ENCODE measurements around the gene ZBED4.
A peak's percentile ranks its signal among the peaks of the same experiment; 100 is the strongest.

The ZBED4 gene

GRCh38 chr22:49927483-49928184 is 74.0 kb downstream of the ZBED4 start:
- DNase-seq (ENCODE audit: insufficient read length, low spot score) (no peak), FAIRE-seq (no peak)
- TF ChIP-seq POLR2A (IDR thresholded peaks at IDR 0.05; ENCODE audit: low read depth, low read length), result no peak

GRCh38 chr22:49928185-49928495 is 74.5 kb downstream of the ZBED4 start:
- no peak for TF ChIP-seq POLR2A (IDR thresholded peaks at IDR 0.05; ENCODE audit: low read depth, low read length)
- DNase-seq (ENCODE audit: insufficient read length, low spot score), result no peak
- no peak for FAIRE-seq

DNA sequence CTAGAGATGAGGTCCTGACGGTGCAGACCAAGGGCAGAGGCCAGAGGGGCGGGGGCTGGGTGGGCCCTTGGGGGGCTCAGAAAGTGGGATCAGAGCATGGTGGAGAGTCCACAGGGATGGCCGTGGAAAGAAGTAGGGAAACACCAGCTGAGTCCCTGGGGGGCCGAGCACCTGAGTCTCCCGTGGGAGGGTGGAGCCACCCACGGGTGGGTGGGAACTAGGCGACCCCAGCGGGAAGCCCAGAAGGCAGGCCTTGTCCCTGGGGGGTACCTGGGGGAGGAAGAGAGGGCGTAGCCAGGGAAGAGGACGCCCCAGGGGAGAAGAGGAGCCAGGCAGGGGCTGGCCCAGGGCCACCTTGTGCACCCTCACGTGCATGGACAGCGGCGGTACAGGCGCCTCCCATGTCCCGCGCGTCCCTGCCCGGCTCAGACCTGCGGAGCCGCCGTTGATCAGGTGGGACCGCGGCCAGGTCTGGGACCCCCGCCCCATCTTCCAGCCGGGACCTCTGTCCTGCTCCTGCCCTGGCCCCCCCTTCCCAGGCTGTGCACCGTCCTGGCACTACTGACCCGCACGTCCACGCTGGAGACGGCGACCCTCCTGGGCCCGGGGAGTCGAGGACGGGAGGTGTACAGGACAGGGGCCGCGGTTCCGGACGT is 75.0 kb downstream of the ZBED4 start:
- FAIRE-seq (no peak), DNase-seq (ENCODE audit: insufficient read length, low spot score) (no peak)
- no peak for TF ChIP-seq POLR2A (IDR thresholded peaks at IDR 0.05; ENCODE audit: low read depth, low read length)

- FAIRE-seq, result no peak
- DNase-seq (ENCODE audit: insufficient read length, low spot score), result peak; percentile 69
- TF ChIP-seq POLR2A (IDR thresholded peaks at IDR 0.05; ENCODE audit: low read depth, low read length), result no peak
Observed at GRCh38 chr22:49929211-49929979, 75.8 kb downstream of the ZBED4 start.

- no peak for DNase-seq (ENCODE audit: insufficient read length, low spot score)
- TF ChIP-seq POLR2A (IDR thresholded peaks at IDR 0.05; ENCODE audit: low read depth, low read length), result no peak
- no peak for FAIRE-seq
Observed at GRCh38 chr22:49929994-49930575, 76.4 kb downstream of the ZBED4 start.

DNA sequence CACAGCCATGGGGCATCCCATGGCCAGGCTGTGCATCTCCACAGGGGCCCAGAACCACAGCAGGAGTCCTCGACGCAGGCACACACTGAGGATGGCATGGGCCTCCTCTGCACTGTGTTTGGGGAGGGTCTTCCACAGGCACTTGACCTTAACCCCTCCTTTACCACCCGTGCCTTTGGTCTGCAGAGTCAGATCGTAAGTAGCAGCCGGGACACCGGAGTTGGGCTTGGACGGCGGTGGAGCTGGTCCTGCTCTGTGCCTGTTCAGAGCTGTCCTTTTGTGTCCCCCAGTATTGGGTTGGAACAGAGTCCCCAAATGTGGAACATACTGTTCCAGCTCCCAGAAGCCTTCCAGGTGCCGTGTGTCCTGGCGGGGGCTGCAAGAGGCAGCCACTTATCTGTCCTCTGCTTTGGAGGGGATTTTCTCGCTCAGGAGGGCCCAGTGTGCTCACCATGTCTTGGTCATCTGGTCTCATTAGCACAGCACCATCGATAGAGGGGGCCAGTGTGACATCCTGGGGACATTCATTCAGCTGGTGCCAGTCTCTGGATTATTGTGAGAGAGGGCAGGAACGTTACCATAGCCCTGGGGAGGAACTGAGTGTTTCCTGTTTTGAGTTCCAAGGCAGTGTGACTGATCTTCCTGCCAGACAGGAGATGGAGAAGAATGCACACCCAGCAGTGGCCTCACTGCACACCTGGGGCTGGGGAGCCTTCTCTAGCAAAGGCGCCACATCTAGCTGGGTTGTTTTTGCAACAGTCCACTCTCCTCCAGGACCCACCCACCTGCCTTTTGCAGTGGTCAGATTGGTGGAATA is 77.2 kb downstream of the ZBED4 start:
- no peak for DNase-seq (ENCODE audit: insufficient read length, low spot score)
- TF ChIP-seq POLR2A (IDR thresholded peaks at IDR 0.05; ENCODE audit: low read depth, low read length), result no peak
- peak; percentile 89 for FAIRE-seq

GRCh38 chr22:49933236-49934159 is 79.9 kb downstream of the ZBED4 start:
- no peak for TF ChIP-seq POLR2A (IDR thresholded peaks at IDR 0.05; ENCODE audit: low read depth, low read length)
- DNase-seq (ENCODE audit: insufficient read length, low spot score), result no peak
- FAIRE-seq, result no peak

DNA sequence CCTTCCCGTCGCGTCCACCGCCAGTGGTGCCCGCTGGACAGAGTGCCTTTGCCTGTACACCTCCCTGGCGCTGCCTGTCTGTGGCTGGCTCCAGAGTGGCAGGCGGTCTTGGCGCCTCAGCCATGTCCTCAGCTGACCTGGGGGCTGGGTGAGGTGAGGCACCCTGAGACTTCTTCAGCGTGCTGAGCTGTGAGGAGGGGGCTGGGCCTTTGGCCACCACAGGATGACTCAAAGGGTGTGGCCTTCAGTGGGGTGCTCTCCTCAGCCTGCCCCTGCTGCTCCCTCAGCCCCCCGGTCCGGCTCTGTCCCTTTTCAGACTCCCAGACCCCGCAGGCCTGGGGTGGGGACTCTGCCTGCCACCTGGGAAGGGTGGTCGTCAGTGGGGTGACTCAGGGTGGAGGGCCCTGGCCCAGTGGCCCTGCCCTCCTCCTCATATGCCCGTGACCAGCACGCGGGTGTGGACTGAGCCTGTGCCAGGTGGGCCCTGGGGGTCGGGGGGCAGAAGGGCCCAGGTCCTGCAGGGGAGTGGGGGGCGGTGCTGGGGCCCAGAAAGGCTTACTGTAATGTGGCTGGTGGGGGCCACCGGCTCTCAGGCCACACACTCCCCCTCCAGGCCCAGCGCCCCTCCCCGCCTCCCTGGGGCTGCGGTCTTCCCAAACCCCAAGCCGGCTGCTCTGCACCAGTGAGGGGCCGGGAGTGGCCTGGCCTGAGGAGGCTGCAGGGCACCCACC is 80.7 kb downstream of the ZBED4 start:
- FAIRE-seq (peak; percentile 57), DNase-seq (ENCODE audit: insufficient read length, low spot score) (peak; percentile 77)
- TF ChIP-seq POLR2A (IDR thresholded peaks at IDR 0.05; ENCODE audit: low read depth, low read length), result peak; percentile 5; the same call in 1 of the 2 replicates

DNA sequence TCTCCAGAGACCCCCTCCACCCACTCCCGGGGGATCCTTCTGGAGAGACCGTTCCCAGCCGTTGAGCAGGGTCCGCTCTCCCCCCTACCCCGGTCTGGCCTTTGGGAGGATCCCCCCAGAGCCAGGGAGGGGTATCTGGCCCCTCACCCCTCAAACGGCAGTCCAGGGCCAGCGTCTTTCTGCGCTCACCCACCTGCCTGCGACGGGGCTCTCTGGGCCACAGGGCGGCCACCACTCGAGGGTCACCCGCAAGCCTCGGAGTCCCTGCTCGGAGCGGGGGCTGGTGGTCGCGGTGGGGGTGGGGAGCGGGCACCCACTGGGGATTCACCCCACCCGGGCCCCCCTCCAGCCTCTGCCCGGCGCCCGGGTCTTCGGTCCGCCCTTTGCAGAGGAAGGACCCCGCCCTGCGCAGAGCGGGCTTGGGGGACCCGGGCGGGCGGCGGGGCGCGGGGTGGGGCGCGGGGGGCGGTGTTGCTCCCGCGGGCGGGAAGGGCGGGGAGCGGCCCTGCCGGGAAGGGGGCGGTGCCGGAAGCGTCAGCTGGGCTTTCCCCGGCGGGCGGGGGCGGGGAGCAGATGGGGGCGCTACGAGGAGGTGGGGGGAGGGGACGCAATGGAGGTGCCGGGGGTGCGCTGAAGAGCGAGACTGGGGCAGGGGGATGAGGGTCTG is 81.4 kb downstream of the ZBED4 start:
- no peak for FAIRE-seq
- no peak for DNase-seq (ENCODE audit: insufficient read length, low spot score)
- no peak for TF ChIP-seq POLR2A (IDR thresholded peaks at IDR 0.05; ENCODE audit: low read depth, low read length)

GRCh38 chr22:49935561-49935960 is 81.9 kb downstream of the ZBED4 start:
- DNase-seq (ENCODE audit: insufficient read length, low spot score), result no peak
- no peak for FAIRE-seq
- TF ChIP-seq POLR2A (IDR thresholded peaks at IDR 0.05; ENCODE audit: low read depth, low read length), result no peak
